TTC549 (cell line): ENCODE data around the gene FOXN3.

Experiments used
- FAIRE-seq: peaks from 2 replicates; lab custom pipeline; 2012; peaks lifted over from hg19 to GRCh38; lab: Jason Lieb, UNC

FOXN3 gene

DNA sequence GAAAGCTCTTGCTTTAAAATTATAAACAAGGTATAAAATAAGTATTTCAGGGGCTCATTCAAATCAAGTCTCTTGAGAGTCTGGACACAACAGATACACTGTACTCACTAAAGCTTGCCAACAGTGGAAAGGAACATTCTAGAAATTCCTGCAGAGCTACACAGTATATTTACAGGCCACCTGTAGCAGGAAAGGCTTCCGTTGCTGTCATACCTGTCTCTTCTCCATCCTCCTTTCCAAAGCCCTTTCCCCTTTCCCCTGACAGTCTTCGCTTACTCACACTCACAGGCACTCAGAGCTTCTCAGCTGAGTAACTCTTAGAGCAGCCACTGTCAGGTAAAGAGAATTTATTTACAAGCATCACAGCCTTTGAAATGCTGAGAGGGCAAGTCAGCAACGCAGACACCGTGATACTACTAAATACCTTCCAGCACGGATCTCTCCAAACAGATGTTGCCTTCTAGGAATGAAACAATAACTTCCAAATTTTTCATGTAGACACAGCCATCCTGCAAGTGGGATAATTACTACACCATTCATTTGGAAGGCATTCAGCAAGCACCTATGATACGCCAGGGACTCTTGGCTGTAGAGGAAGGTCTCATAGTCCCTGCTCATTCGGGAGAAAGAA lies 167.9 kb downstream of the FOXN3 start:
- no peak for FAIRE-seq

DNA sequence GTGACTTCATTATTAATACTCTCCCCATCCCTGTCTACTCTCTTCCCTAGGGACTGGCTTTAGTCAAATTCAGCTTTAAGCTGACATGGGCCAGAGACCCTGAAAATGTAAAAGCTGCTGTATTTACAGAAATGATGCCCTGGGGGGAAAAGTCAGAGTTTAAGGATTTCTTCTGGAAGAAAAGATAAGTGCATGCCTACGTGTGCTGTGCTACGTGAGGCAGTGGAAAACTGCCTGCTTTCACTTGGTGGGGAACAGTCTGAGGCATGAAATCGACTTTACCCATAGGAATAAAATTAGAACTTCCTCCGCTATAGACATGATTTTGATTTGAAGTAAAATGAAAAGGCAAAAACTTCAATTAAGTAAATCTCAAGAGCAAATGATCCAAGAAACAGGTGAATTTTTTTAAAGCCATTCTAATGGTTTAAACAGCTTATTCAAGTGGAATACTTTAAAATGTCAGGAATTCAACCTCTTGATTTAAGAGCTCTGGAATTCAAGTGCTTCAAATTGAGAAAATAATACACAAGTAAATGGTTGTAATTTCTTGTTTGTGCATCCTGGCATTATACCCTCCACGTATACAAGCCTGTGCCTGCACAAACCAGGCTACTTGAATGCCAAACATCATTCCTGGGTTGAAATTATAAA lies 168.5 kb downstream of the FOXN3 start:
- no peak for FAIRE-seq

DNA sequence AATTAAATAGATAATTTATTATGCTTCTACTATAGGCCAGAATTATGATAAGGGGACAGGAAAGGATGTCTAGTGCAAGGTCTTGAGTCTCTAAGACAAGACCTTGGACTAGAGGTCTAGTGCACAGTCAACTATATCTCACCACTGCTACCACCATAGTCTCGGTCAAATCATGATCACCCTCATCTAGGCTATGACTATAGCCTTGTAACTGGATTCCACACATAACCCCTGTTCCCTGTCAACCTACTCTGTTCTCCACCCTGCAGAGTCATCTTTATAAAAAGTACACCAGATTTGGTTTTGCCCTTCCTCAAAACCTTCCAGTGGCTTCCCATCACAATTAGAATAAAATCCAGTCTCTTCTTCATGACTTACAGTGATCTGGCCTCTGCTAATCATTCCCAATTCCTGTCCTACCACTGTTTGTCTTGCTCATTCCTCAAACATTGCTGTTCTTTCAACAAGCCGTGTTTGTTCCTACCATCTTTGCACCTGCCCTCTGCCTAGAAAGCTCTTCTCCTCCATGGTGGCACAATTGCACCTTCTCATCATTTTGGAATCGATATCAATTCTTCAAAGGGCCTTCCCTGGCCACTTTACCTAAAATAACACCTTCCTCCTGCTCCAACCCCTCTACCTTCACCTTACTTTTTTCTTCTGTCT lies 169.4 kb downstream of the FOXN3 start:
- FAIRE-seq = no peak

DNA sequence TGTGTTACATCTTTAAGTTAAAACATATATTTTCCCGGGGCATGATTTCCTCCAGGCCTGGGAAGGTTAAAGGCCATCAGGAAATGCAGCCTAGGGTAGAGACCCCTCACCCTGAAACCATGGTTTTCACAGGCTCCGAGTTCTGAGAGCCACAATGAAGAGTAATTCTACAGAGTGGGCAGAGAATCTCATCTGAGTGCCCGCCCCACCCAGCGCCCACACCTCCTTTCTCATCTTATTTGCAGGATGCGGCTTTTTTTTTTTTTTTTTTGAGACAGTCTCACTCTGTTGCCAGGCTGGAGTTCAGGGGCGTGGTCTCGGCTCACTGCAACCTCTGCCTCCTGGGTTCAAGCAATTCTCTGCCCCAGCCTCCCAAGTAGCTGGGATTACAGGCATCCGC lies 170.7 kb downstream of the FOXN3 start:
- FAIRE-seq = no peak

DNA sequence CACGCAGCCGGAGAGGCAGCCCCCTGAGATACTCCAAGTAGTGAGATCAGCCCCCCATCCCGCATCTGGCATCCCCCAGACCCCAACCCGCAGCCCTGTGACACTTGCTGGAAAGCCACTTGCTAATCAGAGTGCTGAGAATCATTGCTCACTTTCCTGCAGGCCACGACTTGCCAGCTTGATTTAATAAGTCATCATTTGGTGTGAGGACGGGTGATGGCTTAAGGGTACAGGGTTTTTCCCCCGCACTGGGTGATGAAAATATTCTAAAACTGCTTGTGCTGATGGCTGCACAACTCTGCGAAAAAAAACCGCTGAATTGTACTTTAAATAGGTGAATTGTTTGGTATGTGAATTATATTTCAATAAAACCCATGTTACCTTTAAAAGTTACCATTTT lies 171.2 kb downstream of the FOXN3 start:
- FAIRE-seq = no peak

DNA sequence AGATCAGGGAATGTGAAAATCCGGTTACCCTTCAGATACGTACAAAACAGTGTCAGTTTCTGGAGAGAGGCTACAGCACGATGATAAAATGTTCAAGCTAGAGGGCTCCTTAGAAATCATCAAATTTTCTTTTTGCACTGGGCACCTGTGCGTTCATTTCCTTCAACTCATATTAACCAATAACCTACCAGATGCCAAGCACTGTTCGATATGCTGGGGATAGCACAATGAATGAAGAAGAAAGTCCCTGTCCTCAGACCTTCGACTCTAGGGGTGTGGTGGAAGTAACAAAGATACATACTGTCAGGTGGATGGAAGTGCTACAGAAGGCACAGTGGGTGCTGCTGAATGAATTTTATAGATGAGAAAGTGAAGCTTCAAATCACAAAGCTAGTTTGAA lies 172.3 kb downstream of the FOXN3 start:
- no peak for FAIRE-seq

DNA sequence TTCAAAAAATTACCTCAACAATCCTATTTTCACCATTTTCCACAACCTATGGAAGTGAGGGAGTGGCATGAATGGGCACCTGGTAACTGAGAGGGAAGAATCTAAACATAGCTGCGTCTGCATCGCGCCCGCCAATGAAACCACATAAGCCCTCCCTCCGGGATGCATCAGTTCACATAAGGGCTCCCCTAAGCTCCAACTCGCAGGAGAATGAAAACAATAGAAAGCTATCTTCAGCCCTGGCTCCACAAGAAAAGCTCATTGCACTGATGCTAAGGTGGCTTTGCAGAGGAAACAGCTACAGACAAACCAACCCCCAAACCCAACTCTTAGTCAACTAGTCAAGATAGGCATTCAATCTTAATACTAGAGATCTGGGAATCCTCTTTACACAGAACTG lies 173.3 kb downstream of the FOXN3 start:
- FAIRE-seq = no peak

DNA sequence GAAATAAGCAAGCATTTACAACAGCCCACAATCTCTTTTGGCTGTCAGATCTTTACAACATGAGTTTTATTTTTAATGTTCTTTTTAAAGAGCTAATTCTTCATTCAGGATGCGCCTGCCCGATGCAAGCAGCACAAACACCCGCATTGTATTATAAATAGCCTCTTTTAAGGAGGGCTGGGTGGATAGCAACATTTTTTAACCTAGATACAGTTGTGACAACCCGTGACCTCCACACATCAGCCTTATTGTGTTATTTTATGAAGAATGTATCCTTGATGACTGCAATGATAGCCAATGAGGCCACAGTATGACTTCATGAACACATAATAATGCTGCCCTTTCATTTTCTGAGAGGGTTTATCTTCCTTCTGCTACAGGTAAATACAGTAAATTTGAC lies 173.7 kb downstream of the FOXN3 start:
- FAIRE-seq = no peak

DNA sequence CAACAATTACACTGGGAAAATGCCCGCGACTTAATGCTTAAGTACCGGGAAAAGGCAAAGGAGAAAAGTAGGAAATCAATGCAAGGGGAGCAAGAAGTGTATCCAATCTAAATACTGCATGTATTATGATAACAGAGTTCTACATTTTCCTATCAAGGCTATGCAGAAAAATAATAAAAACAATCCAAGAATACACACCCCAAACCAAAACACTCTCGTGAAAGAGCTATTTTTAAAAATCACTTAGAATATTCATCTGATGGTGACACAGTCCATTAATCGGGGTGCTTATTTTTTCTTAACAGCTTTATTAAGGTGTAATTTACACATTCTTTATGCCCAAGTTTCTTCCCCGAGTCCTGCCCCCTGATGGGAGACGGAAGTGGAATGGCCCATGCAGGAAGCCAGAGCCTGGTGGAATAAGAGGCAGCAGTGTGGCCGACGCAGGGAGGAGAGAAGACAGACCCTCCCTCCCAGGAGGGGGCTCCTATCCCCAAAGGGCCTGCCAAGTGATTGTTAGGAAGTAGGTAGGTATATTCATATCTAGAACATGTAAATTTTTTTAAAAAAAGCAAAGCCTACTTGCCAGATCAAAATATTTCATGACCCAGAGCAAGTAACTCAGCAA lies 174.3 kb downstream of the FOXN3 start:
- FAIRE-seq = no peak

DNA sequence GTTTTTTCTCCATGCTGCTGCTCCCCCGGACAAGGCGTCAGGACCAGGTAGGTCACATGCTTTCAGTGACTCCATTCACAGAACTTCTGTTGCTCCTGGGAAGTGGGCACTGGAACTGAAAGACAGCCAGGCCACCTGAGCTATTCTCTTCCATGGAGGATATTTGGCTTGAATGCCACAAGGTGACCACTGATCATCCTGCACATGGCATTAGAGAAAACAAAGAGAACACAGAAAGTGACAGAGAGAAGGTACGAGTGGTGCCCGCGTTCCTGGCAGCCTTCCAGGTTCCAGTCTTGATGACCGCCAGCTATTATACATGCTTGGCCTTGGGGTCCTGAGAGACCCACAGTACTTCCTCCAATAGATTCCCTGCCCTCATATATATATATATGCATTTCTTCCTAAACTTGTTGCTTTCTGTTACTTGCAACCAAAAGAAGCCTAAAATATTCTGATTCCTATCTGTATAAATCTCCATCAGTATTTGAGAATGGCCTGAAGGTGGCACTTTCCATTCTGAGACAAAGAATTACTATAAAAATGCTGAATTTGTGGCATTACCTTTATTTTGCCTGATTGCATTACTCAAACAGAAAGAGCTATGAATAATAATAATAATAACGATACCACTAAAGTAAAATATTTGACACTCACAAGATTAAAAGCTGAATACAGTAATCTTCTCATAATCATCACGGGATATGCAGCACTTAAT lies 174.9 kb downstream of the FOXN3 start:
- FAIRE-seq = no peak

DNA sequence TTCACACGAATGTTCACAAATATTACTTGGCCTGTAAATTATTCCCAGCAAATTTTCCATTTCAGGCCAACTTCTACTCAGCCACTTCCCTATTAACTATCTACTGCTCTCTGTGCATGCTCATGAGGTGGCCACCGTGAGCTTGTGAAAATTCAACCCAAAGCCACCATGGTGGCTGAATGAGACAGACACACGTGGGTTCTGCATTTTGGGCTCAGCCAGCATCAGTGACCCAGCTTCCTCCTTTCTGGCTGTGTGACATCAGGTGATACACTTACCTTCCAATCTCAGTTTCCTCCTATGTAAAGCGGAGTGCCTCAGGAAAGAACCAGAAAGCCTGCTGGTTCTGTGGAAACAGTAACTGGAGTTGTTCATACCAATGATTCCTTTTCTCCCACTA lies 175.8 kb downstream of the FOXN3 start:
- FAIRE-seq = no peak

DNA sequence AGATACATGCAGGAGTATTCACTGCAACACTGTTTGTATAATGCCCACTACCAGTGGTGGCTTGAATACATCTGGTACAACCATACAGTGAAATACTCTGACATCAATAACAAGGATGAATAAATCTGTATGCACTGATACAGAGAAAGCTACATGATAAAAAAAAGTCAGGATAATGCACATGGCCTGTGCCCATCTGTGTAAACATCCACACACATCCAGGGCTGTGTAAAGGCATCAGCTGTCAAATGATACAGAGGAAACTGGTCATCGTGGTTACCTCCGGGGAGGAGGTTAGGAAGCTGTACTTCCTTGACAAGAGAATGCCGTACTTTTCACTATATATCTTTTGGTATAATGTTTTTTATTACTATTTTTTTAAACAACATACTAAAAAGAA lies 176.6 kb downstream of the FOXN3 start:
- FAIRE-seq = no peak

DNA sequence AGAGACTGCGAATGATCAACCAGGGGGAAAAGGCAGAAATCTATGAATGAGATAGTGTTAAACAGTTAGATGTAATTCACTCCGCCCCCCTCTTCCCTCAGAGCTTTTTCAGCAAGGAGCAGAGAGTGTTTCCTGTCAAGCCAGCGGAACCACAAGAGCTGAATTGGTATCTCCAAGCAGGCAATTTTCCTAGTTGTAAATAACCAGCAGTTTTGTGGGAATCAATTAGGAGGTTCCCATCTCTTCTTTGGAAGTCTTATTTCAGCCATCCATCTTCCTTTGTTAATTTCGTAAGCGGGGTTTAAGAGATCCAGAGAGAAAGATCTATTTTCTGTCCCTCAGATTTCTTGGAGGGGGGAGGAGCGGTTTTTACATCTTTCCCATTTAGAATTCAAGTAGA lies 178.0 kb downstream of the FOXN3 start:
- no peak for FAIRE-seq

DNA sequence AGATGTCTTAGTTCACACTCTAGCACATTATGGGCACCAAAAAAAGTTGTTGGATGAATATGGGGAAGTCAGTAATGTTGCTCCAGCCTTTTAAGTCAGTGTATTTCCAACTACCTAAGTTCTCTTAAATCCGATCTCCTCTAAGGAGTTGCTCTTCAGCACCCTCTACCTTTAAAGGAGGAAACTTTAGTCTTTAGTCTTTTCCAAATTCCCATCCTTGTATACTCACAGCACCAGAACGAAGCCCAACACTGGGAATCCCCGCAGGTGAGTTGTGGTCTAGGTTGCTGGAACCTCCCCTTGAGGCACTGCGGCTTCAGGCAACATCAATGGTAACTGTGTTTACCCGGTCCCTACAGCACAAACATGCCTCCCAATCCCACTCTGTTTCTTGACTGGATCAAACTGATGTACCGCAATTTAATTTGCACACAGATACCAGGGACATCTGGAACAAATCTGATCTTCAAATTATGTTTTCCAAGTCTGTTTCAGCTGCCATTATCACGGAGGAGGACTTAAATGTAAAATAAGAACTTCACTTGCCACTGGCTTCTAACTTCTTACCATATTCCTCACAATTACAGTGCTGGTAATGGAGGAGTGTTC lies 179.0 kb downstream of the FOXN3 start:
- FAIRE-seq = no peak

DNA sequence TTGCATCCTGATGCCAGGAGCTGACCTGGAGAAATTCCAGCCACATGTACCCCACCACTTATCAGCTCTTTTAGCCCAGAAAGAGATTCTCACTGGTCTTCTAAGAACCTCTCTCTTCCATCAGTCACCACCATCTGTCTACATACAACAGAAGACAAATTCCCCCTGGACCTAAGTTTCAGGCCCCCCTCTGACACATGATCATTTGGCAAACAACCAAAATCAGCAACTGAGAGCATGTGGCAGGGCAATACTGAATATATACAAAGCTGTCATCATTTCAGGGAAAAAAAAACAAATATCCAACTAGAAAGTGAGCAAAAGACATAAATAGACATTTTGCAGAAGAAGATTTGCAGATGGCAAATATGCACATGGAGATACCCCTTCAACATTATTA lies 180.2 kb downstream of the FOXN3 start:
- no peak for FAIRE-seq

DNA sequence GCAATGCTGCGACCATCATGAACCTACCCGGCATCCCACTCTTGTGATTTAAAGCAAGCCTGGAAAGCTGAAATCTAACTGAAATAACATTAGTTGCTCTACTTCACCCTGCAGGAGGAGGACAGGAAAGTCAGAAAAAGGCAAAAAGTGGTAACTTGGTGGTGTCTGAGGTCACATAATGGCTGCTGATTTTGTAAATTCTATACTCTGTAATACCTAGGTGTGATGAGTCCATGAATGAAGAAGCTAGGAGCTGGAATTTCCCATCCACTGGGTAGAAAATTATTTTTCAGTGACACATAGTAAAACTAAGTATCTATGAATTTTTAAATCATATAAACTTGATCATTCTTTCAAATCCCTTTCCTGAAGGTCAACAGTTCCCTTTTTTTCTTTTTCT lies 183.8 kb downstream of the FOXN3 start:
- FAIRE-seq = no peak

DNA sequence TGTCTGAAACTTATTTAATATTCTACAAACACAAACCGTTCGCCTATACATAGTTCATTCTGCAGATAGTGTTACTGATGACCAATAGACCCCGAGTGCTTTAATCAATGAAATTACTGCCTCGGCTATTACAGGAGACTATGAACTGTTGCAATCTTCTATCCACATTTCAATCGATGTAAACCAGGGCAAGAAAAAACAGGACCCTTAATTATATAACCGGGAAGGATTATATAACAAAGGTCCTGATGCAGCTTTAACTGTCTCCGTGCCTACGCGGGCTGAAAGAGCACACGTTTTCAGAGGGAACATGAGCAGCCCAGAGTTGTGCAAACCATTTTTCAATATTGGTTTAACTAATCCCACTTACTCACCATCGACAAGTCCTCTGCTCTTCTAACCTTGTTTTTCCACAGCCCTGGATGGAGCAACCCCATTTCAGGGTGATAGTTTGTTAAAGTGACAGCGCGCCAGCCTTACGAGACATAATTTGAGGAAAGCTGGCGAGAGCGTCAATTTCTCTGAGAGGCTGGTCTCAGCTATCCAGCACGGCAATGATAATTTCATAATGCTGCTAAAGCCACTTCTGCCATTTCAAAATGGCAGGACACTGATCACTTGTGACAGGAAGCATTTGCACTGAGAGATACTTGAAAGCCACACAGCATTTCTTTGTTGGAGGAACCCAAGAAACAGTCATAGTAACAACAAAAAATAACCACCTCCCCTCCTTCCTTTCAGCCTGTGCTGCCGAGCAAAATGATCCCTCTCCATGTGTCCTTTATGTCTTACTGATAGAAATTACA lies 184.6 kb downstream of the FOXN3 start:
- FAIRE-seq = no peak

DNA sequence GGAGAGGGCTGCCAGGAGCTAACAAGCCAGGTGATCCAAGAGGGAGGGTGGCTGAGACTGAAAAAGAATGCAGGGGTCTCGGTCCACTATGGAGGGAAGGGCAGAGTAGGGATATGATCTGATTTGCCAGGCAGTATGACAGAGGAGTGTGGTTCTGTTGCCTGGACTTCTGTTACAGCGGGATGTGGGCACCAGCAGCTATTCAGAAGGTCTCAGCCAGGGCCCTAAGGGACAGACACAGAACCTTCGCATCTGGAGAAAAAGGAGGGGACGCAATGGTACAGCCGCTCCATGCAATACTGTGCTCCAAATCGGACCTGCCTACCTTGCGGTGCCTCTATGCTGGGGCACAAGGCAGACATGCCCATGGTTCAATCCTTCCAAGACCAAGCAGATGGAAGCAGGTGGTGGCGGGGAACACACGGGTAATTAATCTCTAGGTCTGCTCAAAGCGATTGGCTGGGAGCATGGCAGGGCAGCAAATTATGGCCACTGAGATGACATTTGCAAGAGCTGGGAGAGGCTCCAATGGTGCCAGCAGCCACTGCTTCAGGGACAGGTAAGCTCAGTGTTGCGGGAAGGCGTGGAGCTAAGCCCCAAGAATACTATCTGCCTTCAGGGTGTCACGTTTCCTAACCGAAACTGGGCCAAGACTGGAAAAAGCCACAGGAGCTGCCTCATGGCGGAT lies 185.5 kb downstream of the FOXN3 start:
- no peak for FAIRE-seq

DNA sequence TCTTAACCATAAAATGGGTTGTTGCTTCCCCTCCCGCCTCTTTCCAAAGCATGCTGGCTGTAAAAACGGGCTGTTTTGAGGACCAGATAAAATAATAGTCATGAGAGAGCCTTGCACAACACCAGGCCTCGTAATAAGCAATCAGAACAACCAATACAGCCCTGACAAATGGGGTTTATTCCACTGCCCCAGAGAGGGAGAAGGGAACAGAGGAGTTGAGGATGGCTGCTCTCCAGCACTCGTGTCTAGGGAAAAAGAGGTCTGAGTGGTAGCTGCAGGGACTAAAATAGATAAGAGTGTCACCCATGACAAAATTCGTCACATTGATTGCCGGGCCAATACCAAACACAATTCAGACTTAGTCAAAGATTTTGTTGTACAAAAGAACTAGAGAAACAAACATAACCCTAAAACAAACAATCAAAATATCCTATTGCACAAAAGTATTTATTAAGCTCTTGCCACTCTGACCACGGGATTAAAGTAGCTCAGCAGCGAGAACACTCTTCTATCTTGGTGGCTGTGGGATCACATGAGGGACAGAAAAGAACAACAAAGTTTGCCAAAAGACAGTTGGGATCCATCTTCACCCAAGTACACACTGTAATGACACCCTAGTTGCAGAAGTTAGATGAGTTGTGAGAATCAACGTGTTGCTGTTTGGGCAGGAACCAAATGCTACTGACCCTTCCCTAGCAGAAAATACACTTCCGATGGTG lies 188.0 kb downstream of the FOXN3 start:
- no peak for FAIRE-seq

DNA sequence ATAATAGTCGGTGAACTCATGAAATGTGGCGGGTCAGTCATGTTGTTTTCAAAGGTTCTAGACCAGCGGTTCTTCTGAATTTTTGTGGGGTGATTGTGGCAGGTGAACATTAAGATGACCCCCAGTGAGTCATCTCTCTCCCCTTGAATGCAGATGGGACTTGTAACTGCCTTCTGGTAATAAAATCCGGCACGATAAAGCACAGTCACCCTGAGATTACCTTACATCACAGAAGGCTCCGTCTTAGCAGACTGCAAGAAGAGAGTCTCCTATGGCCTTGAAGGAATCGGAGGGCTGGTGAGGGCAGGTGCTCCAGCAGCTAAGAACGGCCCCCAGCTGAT lies 189.6 kb downstream of the FOXN3 start:
- no peak for FAIRE-seq
